RWPE2 (cell line): Measurements from ENCODE around the gene TTC28.
"Not testable (repeated sequence)": the region's sequence is repeated elsewhere in the genome, so short reads cannot be mapped to it uniquely, and the experiment has no call there.

Source experiments
- ATAC-seq: fragments of 200-7000 bp; cut with Tn5 transposase; 3 replicates; pipeline ENCODE4 v1.9.1; 2021; ENCODE audit warnings: low read depth
- DNase-seq: peaks from one replicate; pipeline ENCODE4 v3.0.0-alpha.2; 2020; ENCODE audit warnings: low spot score
- H3K27ac ChIP-seq: fragments of 450-650 bp; 2 replicates; pipeline ENCODE4 v1.5.1; 2017; ENCODE audit warnings: mild to moderate bottlenecking; ENCODE audit not compliant: poor library complexity, severe bottlenecking
- H3K27me3 ChIP-seq: fragments of 250-450 bp; sonication (Bioruptor Pico); 2 replicates; pipeline ENCODE4 v1.5.1; 2021; ENCODE audit warnings: mild to moderate bottlenecking, moderate library complexity; ENCODE audit not compliant: insufficient read depth, poor library complexity, severe bottlenecking
- H3K36me3 ChIP-seq: fragments of 250-450 bp; sonication (Bioruptor Pico); 2 replicates; pipeline ENCODE4 v1.5.1; 2020; ENCODE audit warnings: low read depth, mild to moderate bottlenecking, moderate library complexity
- H3K4me1 ChIP-seq: fragments of 250-450 bp; sonication (Bioruptor Pico); 2 replicates; pipeline ENCODE4 v1.5.1; 2021; ENCODE audit warnings: mild to moderate bottlenecking, moderate library complexity; ENCODE audit not compliant: insufficient read depth, poor library complexity, severe bottlenecking
- H3K4me3 ChIP-seq: fragments of 250-450 bp; sonication (Bioruptor Pico); 2 replicates; pipeline ENCODE4 v1.5.1; 2021; ENCODE audit warnings: mild to moderate bottlenecking, moderate library complexity; ENCODE audit not compliant: severe bottlenecking
- H3K9me3 ChIP-seq: fragments of 250-450 bp; sonication (Bioruptor Pico); 2 replicates; pipeline ENCODE4 v1.5.1; 2021; ENCODE audit warnings: mild to moderate bottlenecking, moderate library complexity; ENCODE audit not compliant: severe bottlenecking
- TF ChIP-seq, protein P1 (sequence below): fragments of 450-650 bp; IDR thresholded peaks from one replicate; pipeline ENCODE4 v1.5.1; 2017; ENCODE audit warnings: mild to moderate bottlenecking, moderate library complexity; ENCODE audit not compliant: poor library complexity, severe bottlenecking

The TTC28 gene

DNA sequence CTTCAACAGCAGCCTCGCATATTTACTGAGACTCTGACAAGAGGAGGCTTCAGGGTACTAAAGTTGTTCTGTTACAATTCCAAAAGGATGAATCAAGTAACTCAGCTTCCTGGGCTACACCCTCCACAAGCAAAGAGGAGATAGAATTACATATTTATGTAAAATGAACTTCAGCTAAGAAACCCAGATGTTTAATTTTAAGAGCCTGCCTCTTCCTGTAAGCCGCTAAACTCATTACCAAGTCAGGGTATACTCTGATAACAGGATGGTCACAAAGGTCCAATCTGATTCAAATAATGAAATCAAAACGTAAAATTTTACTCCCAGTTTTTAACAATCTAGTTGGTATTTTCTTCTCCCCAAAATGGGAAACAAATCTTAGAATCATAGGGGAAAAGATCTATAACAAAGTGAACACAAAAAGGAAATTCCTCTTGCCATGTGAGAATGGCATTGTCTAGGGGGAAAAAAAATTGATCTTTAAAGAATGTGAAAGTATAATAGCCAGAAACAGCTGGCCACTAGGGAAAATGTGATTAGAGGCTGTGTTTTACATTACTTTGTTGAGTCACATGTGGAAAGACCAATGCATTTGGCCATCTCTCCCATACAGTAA, 31.0 kb upstream of the TTC28 start:
- H3K27me3 ChIP-seq: no peaks in the 10 kb centered on the region
- TF ChIP-seq, protein P1, sequence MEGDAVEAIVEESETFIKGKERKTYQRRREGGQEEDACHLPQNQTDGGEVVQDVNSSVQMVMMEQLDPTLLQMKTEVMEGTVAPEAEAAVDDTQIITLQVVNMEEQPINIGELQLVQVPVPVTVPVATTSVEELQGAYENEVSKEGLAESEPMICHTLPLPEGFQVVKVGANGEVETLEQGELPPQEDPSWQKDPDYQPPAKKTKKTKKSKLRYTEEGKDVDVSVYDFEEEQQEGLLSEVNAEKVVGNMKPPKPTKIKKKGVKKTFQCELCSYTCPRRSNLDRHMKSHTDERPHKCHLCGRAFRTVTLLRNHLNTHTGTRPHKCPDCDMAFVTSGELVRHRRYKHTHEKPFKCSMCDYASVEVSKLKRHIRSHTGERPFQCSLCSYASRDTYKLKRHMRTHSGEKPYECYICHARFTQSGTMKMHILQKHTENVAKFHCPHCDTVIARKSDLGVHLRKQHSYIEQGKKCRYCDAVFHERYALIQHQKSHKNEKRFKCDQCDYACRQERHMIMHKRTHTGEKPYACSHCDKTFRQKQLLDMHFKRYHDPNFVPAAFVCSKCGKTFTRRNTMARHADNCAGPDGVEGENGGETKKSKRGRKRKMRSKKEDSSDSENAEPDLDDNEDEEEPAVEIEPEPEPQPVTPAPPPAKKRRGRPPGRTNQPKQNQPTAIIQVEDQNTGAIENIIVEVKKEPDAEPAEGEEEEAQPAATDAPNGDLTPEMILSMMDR: no peak
- no peaks in the 10 kb centered on the region for H3K9me3 ChIP-seq
- peaks cover 53% of the 10 kb centered on the region for H3K36me3 ChIP-seq
- peaks cover 40% of the 10 kb centered on the region for H3K4me1 ChIP-seq
- DNase-seq (no peak), ATAC-seq (peak; percentile 89)
- peak overlapping the region; percentile 98 for H3K27ac ChIP-seq
- H3K4me3 ChIP-seq: no peak overlapping the region

DNA sequence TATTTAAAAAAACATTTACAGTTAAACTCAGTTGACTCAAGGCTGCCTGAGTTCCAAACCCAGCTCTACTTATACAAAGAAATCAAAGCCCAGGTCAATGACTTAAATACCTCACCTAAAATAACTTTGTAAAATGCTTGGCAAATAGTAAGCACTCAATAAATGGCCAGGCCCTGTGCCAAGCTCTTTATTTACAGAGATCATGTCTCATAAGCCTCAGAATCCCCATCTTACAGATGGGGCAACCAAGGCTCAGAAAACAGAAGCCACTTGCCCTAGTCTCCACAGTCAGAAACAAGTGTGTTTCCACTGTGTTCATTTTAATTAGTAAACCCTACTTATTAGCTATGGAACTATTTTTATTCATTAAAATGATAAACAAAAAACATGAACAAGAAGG, 30.5 kb upstream of the TTC28 start:
- DNase-seq: no peak

DNA sequence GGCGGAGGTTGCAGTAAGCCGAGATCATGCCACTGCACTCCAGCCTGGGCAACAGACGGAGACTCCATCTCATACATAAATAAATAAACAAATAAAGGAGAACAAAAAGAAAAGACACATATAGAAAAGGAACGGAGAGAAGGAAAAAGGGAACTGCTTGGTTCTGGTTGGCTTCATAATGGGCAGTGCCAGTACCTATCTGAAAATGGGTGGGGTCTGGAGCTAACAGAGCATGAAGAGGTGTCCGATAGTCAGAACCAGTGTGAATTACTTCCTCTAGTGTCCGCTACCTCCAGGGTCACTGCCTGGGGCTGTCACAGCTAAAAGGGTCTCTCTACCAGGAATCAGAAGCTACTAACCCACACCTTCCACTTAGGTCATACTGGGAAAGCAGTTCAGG, 27.2 kb upstream of the TTC28 start:
- H3K36me3 ChIP-seq: peaks cover 79% of the 10 kb centered on the region
- TF ChIP-seq, protein P1: no peak
- H3K4me3 ChIP-seq: no peak overlapping the region
- DNase-seq (no peak), ATAC-seq (no peak)
- no peaks in the 10 kb centered on the region for H3K27me3 ChIP-seq
- no peak overlapping the region for H3K27ac ChIP-seq
- peaks cover 29% of the 10 kb centered on the region for H3K4me1 ChIP-seq
- no peaks in the 10 kb centered on the region for H3K9me3 ChIP-seq

More for the DNA sequence above, 30.5 kb upstream of the TTC28 start:
- peaks cover 40% of the 10 kb centered on the region for H3K4me1 ChIP-seq
- peaks cover 59% of the 10 kb centered on the region for H3K36me3 ChIP-seq
- no peaks in the 10 kb centered on the region for H3K27me3 ChIP-seq
- H3K4me3 ChIP-seq: no peak overlapping the region
- no peak for ATAC-seq
- peak overlapping the region; percentile 98 for H3K27ac ChIP-seq
- H3K9me3 ChIP-seq: no peaks in the 10 kb centered on the region
- TF ChIP-seq, protein P1: no peak

DNA sequence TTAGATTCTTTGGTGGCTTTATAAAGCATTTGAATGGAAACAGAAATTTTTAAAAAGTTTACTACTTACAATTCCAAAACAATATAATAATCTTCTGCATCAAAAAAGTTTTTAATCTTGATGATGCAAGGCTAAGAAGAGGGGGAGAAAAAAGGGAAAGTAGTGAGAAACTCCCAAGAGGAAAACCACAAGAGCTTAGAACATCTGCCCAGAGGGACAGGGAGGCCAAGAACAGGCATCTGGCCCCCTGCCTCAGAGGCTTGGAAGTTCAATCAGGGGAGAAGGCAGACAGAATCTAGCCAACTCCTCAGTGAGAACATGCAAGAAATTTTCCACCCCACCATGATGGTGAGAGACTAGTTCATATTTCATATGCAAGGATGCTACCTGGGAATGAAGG, 23.8 kb upstream of the TTC28 start:
- H3K27ac ChIP-seq: no peak overlapping the region
- peaks cover 58% of the 10 kb centered on the region for H3K36me3 ChIP-seq
- TF ChIP-seq, protein P1: no peak
- DNase-seq (no peak), ATAC-seq (no peak)
- no peak overlapping the region for H3K4me3 ChIP-seq
- no peaks in the 10 kb centered on the region for H3K9me3 ChIP-seq
- H3K27me3 ChIP-seq: no peaks in the 10 kb centered on the region
- no peaks in the 10 kb centered on the region for H3K4me1 ChIP-seq

DNA sequence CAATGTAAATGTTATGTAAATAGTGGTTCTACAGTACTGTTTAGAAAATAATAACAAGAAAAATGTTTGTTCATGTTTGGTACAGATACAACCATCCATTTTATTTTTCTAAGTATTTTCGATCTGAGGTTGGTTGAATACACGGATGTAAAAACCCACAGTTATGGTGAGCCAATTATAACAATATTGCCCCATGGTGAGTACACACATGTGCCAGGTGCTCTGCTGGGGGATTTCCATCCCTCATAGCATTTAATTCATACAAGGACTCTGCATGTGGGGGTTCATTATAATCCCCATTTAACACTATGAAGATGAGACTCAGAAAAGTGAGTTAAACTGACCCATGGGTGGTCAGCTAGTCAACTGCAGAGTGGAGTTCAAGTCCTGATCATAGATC, 23.3 kb upstream of the TTC28 start:
- no peak for ATAC-seq
- TF ChIP-seq, protein P1: no peak
- no peak overlapping the region for H3K4me3 ChIP-seq

DNA sequence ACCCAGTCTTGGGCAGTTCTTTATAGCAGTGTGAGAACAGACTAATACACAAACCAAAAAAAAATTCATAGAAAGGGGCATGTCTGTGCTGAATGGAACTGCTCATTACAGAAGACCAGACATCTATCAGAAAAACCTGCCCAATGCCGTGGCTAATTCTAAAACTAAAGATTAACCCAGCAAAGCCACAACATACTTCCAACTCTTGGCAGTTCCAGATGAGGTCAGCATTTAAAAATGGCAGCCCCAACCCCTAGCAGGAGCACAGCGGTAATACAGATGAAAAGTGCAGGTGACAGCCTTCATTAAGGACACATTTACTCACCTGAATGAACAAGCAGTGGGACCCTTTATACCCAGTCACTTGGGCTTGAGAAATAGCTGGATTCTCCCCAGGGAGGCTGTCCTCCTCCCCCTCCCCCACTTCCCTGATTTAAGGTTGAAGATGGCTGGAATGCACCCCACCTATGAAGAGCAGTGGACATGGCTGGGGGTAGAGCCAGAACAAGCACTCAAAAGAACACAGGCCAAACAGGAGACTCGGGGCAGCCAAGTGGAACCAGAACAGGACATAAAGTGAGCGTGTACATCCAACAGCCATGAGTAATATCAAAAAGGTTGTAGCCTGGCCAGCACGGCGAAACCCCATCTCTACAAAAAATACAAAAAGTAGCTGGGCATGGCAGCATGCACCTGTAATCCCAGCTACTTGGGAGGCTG, 13.6 kb upstream of the TTC28 start:
- peaks cover 14% of the 10 kb centered on the region for H3K36me3 ChIP-seq
- DNase-seq: not testable (repeated sequence)

More for the DNA sequence above, 23.3 kb upstream of the TTC28 start:
- Histone ChIP-seq H3K27me3 (no peaks in the 10 kb centered on the region), H3K27ac (no peak overlapping the region), H3K9me3 (no peaks in the 10 kb centered on the region), H3K36me3 (peaks cover 53% of the 10 kb centered on the region), H3K4me1 (no peaks in the 10 kb centered on the region)
- DNase-seq: no peak

DNA sequence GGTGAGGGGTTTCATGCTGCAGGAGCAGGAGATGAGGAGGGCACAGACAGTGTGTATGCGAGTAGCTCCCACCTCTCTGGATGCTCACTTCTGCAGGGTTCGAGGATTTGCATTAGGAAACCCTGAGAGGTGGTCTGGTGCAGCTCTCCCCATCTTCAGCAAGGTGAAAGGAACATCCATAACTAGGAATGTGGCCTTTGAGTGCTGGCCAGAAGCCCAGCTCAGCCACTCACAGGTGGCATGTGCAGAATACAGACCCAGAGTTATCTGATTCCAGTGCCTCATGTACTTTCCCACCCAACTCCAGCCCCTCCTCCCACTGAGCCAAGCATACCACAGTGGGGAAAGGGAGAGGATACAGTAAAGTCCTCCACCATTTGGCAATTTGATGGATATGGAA, 10.2 kb upstream of the TTC28 start:
- ATAC-seq, H3K27ac ChIP-seq, H3K4me1 ChIP-seq, H3K9me3 ChIP-seq, H3K27me3 ChIP-seq, H3K4me3 ChIP-seq, DNase-seq: not testable (repeated sequence)
- peaks cover 10% of the 10 kb centered on the region for H3K36me3 ChIP-seq

More for the DNA sequence above, 13.6 kb upstream of the TTC28 start:
- not testable (repeated sequence) for H3K4me1 ChIP-seq, H3K27me3 ChIP-seq, H3K4me3 ChIP-seq, H3K27ac ChIP-seq, H3K9me3 ChIP-seq, ATAC-seq
